Umbilical cord (tissue), 2 donors: Measurements from ENCODE around the gene DNAJC13. TPM values are rescaled to one million over a fixed set of nuclear protein-coding genes. Genes with fewer than 3 reads are reported as not detected.

ENCODE experiments used
- DNase-seq: peaks from one replicate; pipeline ENCODE4 v3.0.0-alpha.2; 2015; ENCODE audit warnings: low spot score
- total RNA-seq: library from RNA; depleted of rRNA; stranded (reverse); fragments of >200 nt; gene quantifications from one replicate; pipeline ENCODE4 v1.2.3, GENCODE V29; 2014; ENCODE audit warnings: low replicate concordance; ENCODE audit not compliant: insufficient read depth

DNAJC13 gene
- total RNA-seq, 1 donor from 2014 or later = 73.7 TPM

GRCh38 chr3:132405609-132406299, 11.5 kb upstream of the DNAJC13 start:
- peak; percentile 36 for DNase-seq

GRCh38 chr3:132406587-132406986, 10.7 kb upstream of the DNAJC13 start:
- no peak for DNase-seq

- no peak for DNase-seq
Observed at GRCh38 chr3:132407025-132407424, 10.3 kb upstream of the DNAJC13 start.

- no peak for DNase-seq
Observed at GRCh38 chr3:132414841-132415240, 2.5 kb upstream of the DNAJC13 start.

GRCh38 chr3:132416161-132416560, 1.1 kb upstream of the DNAJC13 start:
- no peak for DNase-seq

- DNase-seq = peak; percentile 80
Observed at GRCh38 chr3:132417695-132418411, 551 bp downstream of the DNAJC13 start.

DNA sequence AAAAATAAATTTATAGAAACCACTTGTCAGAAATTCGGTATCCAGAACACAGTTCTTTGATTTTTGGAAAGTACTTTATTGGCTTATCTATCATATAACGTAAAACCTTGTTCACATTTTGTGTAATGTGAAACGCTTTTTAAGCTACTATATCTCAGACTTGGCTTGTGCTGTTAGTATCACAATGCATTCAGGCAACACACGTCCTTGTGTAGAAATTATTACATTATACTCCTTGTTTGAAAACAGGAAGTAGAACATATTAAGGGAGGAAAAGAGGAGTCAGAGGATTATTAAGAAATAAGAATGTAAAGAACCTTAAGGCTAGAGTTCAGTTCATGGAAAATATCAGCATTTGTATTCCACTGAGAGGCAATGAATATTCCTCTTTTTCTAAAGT, 1.6 kb downstream of the DNAJC13 start:
- DNase-seq = peak; percentile 18

- no peak for DNase-seq
Observed at GRCh38 chr3:132421832-132422231, 4.5 kb downstream of the DNAJC13 start.

GRCh38 chr3:132422531-132422930, 5.2 kb downstream of the DNAJC13 start:
- DNase-seq = no peak

DNA sequence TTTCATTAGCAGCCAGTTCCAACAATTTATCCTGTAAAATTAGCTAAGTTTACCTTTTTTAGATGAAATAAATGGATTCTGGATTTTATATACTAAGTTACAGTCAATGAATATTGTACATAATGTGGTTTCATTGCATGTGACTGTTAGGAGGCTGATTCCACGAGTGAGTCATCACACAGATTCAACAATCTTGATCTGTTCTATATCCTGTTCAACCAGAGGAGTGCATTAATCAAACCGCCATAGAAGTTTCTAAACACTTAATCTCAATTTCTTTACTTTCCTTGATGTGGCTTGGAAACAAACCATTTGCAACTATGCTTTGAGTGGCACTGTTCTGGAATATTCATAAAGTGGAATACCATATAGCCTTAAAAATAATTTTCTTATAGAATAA, 15.3 kb downstream of the DNAJC13 start:
- DNase-seq = peak; percentile 35

DNA sequence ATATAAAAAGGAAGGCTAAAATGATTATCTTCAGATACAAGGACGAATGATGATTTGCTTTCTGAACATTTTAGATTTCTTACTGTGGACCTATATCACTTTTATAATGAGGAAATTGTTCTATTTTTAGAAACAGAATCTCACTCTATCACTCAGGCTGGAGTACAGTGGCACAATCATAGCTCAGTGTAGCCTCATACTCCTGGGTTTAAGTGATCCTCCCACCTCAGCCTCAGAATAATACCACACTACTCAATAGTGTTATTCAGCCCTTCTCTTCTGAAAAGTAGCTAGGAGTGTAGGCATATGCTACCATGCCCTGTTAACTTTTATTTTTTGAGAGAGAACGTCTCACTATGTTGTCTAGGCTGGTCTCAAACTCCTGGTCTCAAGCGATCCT, 15.8 kb downstream of the DNAJC13 start:
- no peak for DNase-seq

DNA sequence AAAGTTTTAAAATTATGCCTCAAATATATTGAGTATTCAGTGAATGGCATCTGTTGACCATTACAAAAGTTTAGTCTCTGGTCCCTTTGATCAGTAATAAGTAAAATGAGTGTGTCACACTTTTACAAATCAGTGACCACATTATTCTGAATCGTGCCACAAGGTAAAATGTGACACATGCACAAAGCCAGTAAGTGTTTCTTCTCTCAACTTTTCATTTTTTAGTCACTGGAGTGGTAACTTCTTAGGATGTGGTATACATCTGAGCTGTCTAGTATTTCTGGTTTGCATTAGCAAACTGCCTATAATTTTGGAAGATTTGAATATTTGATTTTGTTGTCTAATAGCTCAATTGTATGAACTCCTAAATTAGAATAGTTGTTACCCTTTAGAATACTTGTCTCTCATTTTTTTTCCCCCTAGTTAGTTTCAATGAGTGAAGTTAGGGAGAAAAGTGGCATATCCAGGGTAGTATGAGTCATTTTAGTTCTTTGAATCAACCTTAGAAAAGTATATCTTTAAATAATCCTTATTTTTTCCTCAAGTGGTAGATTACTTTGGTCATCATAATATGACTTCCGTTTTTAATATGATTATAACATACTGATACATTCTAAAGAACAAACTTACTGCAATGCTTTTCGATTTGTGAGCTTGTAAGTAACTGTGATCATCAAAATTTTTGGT, 18.1 kb downstream of the DNAJC13 start:
- no peak for DNase-seq

DNA sequence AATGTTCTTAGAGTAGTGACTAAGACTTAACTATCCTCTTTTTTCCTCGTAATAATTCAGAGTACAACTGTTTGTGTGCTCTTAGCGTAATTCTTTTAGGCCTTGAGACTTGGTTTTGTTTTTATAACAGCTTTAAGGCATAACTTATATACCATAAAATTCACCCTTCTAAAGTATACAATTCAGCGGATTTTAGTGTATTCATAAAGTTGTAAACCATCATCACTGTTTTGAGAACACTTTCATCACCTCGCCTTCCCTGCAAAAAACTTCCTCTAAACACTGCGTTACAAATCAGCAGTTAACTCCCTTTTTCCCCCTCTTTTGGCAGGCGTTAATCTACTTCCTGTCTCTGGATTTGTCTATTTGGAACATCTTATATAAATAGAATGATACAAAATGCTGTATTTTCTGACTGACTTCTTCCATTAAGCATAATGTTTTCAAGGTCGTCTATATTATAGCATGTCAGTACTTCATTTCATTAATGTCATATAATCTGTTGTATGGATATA, 18.7 kb downstream of the DNAJC13 start:
- DNase-seq = no peak

DNA sequence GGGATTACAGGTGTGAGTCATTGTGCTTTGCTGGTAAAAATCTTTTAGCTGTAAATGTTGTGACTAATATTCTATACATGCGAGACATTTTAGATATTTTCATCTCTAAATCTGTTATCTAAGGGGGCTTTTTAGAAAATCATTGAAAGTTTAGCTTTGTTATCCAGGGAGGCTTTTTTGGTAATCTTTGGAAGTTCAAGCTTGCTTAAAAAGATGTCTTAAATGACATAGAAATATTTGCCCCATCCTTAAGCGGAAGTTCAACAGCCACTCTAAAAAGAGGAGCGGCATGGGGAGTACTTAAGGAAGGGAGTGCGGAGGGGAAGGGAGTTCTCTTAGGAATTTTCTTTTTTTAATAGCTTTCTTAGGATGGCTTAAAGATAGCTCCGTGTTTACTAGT, 26.1 kb downstream of the DNAJC13 start:
- DNase-seq = peak; percentile 49

GRCh38 chr3:132444383-132444782, 27.1 kb downstream of the DNAJC13 start:
- no peak for DNase-seq

DNA sequence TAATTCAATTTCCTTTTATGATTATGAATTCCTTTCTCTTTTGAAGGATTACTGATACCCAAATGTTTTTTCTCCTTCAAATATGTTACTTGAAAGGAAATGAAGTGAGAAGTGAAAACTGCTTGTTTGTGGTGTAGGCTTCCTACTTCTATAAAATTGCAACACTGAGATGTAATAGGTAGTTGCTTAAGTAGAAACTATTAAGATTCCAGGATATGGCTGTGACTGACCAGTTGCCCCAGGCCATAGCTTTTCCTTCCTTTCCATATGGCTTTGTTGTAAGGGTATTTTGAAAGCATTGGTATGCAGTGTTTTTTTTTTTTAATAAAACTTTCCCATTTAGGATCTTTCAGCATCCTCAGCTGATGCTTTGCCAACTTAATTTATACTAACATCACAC, 28.5 kb downstream of the DNAJC13 start:
- DNase-seq = peak; percentile 6

DNA sequence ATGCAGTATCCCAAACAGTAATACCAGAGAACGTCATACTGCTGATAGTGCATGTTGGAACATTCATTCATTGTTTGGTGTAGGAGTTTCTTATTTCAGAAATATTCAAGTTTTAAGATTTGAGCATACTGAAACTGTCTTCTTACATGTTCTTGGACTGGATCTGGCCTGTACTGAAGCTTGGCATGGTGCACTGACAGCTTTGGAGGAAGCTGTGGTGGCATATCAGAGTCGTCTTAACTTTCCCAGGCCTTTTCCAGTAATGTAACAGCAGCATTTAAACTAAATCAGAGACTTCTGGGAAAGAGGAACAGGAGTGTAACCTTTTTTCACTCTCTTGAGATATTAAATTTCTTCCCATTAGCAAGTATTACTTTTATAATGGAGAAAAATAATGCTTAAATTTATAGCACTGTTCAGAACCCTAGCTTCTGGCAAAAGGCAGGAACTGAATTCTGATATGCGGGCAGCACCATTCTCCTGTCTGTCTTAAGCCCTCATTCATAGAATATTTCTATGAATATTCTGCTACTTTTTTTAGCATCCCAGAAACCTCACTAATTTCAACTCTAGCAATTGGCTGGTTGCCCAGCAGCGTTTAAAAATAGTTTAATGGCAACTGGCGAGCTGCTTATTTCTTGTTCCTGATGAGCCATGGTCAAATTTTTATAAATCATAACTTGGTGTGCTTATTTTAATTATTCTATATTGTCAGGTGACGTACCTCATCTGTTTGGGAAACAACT, 31.1 kb downstream of the DNAJC13 start:
- DNase-seq = peak; percentile 72

GRCh38 chr3:132456136-132456535, 38.8 kb downstream of the DNAJC13 start:
- no peak for DNase-seq

DNA sequence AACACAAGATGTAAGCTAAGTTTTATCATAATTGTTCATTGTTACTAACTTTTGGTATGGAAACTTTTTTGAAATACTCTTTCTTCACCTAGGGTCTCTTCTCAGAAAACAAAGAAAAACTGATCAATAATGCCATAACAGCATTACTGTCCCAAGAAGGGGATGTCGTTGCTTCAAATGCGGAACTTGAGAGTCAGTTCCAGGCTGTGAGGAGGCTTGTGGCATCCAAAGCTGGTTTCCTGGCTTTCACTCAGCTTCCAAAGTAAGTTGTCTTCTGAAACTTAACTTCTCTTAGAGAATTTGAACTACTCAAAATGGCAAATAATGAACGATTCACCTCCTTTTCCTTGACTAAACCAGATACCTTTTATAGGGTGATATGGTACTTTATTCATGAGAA, 39.3 kb downstream of the DNAJC13 start:
- no peak for DNase-seq

DNA sequence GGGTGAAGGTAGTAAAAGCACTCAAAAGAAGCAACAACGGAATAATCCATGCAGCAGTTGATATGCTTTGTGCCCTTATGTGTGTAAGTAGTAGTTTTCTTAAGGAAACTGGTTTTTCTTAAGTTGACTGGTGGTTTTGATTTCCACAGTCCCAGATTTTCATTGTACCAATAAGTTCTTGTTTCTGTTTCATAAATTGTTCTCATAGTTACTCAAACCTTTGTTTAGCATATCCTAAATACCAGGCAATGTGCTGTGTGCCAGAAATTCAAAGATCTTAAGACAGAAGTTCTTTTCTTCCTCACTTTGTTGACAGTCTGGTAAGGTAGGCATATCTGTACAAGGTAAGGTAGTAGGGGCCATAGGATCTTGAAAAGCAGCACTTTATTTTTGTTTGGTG, 40.0 kb downstream of the DNAJC13 start:
- DNase-seq = no peak

DNA sequence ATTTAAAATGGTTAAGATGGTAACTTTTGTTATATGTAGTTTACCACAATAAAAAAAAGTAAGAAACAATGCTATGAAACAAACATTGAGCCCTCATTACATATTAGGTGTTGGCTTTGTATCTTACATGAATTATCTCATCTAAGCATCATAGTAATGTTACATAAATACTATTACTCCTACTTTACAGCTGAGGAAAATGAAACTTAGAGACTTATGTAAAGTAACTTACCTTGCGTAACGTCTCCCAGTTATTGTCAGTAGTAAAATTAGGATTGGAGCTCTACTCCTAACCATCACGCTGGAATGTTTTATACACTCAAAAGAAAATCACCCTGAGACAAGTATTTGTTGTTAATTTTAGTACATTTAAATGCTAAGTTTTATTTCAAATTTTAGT, 42.2 kb downstream of the DNAJC13 start:
- no peak for DNase-seq

DNA sequence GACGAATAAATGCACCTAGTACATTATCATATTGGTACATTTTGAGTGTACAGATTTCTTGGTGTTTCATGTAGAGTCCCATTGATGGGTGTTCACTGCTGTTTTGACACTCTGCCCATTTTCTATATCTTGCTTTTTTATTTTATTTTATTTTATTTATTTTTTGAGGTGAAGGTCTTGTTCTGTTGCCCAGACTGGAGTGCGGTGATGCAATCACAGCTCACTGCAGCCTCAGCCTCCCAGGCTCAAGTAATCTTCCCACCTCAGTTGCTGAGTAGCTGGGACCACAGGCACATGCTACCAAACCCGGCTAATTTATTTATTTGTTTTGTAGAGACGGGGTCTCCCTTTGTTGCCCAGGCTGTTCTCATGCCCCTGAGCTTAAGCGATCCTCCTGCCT, 44.2 kb downstream of the DNAJC13 start:
- no peak for DNase-seq
